GM23338 (cell line): Measurements from ENCODE around the gene PRTN3.
"Not testable (repeated sequence)": the region's sequence is repeated elsewhere in the genome, so short reads cannot be mapped to it uniquely, and the experiment has no call there.

Experiments used
- EZH2phosphoT487 ChIP-seq: fragments of 200-600 bp; sonication (generic); IDR thresholded peaks from one replicate; pipeline ENCODE4 v1.8.1; 2018; ENCODE audit warnings: antibody characterized with exemption; ENCODE audit not compliant: unreplicated experiment
- POLR2AphosphoS5 ChIP-seq: IDR thresholded peaks from 2 replicates; pipeline ENCODE4 v1.6.1; 2016; ENCODE audit warnings: antibody characterized with exemption, low read depth
- TF ChIP-seq, protein P1 (sequence below), 2 experiments: fragments of 200-600 bp in 1 of 2; sonication (generic) in 1 of 2; conservative IDR thresholded peaks; 2 replicates each; pipeline versions ENCODE4 v1.5.1 to v1.6.1; 2016 to 2017; ENCODE audit warnings: antibody characterized with exemption in 2 of 2, low read depth in 2 of 2, mild to moderate bottlenecking in 2 of 2, moderate library complexity in 1 of 2

DNA sequence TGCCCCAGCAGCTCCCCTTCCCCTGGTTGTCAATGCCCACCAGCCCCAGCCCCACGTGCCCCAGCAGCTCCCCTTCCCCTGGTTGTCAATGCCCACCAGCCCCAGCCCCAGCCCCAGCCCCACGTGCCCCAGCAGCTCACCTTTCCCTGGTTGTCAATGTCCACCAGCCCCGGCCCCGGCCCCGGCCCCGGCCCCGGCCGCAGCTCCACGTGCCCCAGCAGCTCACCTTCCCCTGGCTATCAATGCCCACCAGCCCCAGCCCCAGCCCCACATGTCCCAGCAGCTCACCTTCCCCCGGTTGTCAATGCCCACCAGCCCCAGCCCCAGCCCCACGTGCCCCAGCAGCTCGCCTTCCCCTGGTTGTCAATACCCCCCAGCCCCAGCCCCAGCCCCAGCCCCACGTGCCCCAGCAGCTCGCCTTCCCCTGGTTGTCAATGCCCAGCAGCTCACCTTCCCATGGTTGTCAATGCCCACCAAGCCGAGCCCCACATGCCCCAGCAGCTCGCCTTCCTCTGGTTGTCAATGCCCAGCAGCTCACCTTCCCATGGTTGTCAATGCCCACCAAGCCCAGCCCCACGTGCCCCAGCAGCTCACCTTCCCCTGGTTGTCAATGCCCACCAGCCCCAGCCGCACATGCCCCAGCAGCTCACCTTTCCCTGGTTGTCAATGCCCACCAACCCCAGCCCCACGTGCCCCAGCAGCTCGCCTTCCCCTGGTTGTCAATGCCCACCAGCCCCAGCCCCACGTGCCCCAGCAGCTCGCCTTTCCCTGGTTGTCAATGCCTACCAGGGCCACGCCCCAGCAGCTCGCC lies 38.2 kb downstream of the PRTN3 start:
- TF ChIP-seq, protein P1, sequence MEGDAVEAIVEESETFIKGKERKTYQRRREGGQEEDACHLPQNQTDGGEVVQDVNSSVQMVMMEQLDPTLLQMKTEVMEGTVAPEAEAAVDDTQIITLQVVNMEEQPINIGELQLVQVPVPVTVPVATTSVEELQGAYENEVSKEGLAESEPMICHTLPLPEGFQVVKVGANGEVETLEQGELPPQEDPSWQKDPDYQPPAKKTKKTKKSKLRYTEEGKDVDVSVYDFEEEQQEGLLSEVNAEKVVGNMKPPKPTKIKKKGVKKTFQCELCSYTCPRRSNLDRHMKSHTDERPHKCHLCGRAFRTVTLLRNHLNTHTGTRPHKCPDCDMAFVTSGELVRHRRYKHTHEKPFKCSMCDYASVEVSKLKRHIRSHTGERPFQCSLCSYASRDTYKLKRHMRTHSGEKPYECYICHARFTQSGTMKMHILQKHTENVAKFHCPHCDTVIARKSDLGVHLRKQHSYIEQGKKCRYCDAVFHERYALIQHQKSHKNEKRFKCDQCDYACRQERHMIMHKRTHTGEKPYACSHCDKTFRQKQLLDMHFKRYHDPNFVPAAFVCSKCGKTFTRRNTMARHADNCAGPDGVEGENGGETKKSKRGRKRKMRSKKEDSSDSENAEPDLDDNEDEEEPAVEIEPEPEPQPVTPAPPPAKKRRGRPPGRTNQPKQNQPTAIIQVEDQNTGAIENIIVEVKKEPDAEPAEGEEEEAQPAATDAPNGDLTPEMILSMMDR (conservative IDR thresholded peaks at IDR 0.05; ENCODE audit: low read depth in 2 of 2): not testable (repeated sequence)
- TF ChIP-seq POLR2AphosphoS5, EZH2phosphoT487: not testable (repeated sequence)
